Measurements from ENCODE around the gene FGD4.

The FGD4 gene

GRCh38 chr12:32455607-32456071 is 56.3 kb downstream of the FGD4 start:
- Histone ChIP-seq H3K9ac (no peak overlapping the region), H3K4me2 (ENCODE audit: low read length) (peak overlapping the region; percentile 50), H3K27ac (no peak overlapping the region), H3K4me1 (no peaks in the 10 kb centered on the region), H3K27me3 (ENCODE audit: control insufficient read depth, insufficient read depth, low read length) (no peaks in the 10 kb centered on the region), H3K4me3 (ENCODE audit: low read depth, low read length) (peak overlapping the region; percentile 19), H3K9me3 (ENCODE audit: control insufficient read depth, low read length) (no peaks in the 10 kb centered on the region), H3K79me2 (peaks cover 6% of the 10 kb centered on the region), H3K36me3 (ENCODE audit: control insufficient read depth, insufficient read depth, low read length) (no peaks in the 10 kb centered on the region), H2AFZ (peak overlapping the region; percentile 34)
- peak; percentile 70 for TF ChIP-seq CTCF (IDR thresholded peaks at IDR 0.05)

- Histone ChIP-seq H3K4me1 (no peaks in the 10 kb centered on the region), H2AFZ (no peak overlapping the region), H3K9ac (no peak overlapping the region), H3K4me3 (ENCODE audit: low read depth, low read length) (no peak overlapping the region), H3K4me2 (ENCODE audit: low read length) (peak overlapping the region; percentile 35), H3K36me3 (ENCODE audit: control insufficient read depth, insufficient read depth, low read length) (no peaks in the 10 kb centered on the region), H3K27me3 (ENCODE audit: control insufficient read depth, insufficient read depth, low read length) (no peaks in the 10 kb centered on the region), H3K79me2 (peaks cover 6% of the 10 kb centered on the region), H3K9me3 (ENCODE audit: control insufficient read depth, low read length) (no peaks in the 10 kb centered on the region), H3K27ac (no peak overlapping the region)
- TF ChIP-seq CTCF (IDR thresholded peaks at IDR 0.05) = no peak
Measured at GRCh38 chr12:32457251-32458025, 58.1 kb downstream of the FGD4 start.

- Histone ChIP-seq H2AFZ (no peak overlapping the region), H3K27ac (no peak overlapping the region), H3K4me2 (ENCODE audit: low read length) (no peak overlapping the region), H3K27me3 (ENCODE audit: control insufficient read depth, insufficient read depth, low read length) (no peaks in the 10 kb centered on the region), H3K9me3 (ENCODE audit: control insufficient read depth, low read length) (no peaks in the 10 kb centered on the region), H3K36me3 (ENCODE audit: control insufficient read depth, insufficient read depth, low read length) (no peaks in the 10 kb centered on the region), H3K4me3 (ENCODE audit: low read depth, low read length) (no peak overlapping the region), H3K9ac (no peak overlapping the region), H3K79me2 (peaks cover 7% of the 10 kb centered on the region), H3K4me1 (no peaks in the 10 kb centered on the region)
- no peak for TF ChIP-seq CTCF (IDR thresholded peaks at IDR 0.05)
Measured at GRCh38 chr12:32460638-32461037, 61.3 kb downstream of the FGD4 start.

GRCh38 chr12:32462908-32463307 is 63.5 kb downstream of the FGD4 start:
- Histone ChIP-seq H2AFZ (no peak overlapping the region), H3K9me3 (ENCODE audit: control insufficient read depth, low read length) (no peaks in the 10 kb centered on the region), H3K36me3 (ENCODE audit: control insufficient read depth, insufficient read depth, low read length) (no peaks in the 10 kb centered on the region), H3K79me2 (peaks cover 13% of the 10 kb centered on the region), H3K4me1 (no peaks in the 10 kb centered on the region), H3K9ac (no peak overlapping the region), H3K27me3 (ENCODE audit: control insufficient read depth, insufficient read depth, low read length) (no peaks in the 10 kb centered on the region), H3K4me3 (ENCODE audit: low read depth, low read length) (no peak overlapping the region), H3K27ac (no peak overlapping the region), H3K4me2 (ENCODE audit: low read length) (no peak overlapping the region)
- TF ChIP-seq CTCF (IDR thresholded peaks at IDR 0.05) = no peak

- Histone ChIP-seq H3K9ac (no peak overlapping the region), H3K79me2 (peaks cover 18% of the 10 kb centered on the region)
- no peak for TF ChIP-seq CTCF (IDR thresholded peaks at IDR 0.05)
Measured at GRCh38 chr12:32466187-32466586, 66.8 kb downstream of the FGD4 start.

More at GRCh38 chr12:32466187-32466586, 66.8 kb downstream of the FGD4 start:
- no peak overlapping the region for H3K4me2 ChIP-seq (ENCODE audit: low read length)
- H3K4me3 ChIP-seq (ENCODE audit: low read depth, low read length) = no peak overlapping the region
- H3K4me1 ChIP-seq = no peaks in the 10 kb centered on the region
- H2AFZ ChIP-seq = no peak overlapping the region
- H3K9me3 ChIP-seq (ENCODE audit: control insufficient read depth, low read length) = no peaks in the 10 kb centered on the region
- H3K36me3 ChIP-seq (ENCODE audit: control insufficient read depth, insufficient read depth, low read length) = no peaks in the 10 kb centered on the region
- no peak overlapping the region for H3K27ac ChIP-seq
- no peaks in the 10 kb centered on the region for H3K27me3 ChIP-seq (ENCODE audit: control insufficient read depth, insufficient read depth, low read length)

Data from parathyroid adenoma (tissue), 2 donors.